Inferior parietal cortex (tissue), 1 donor: Measurements from ENCODE around the gene TERT.
"Not testable (repeated sequence)": the region's sequence is repeated elsewhere in the genome, so short reads cannot be mapped to it uniquely, and the experiment has no call there.

ENCODE experiments used
- DNase-seq: peaks from one replicate; pipeline ENCODE4 v3.0.0-alpha.2; 2016; ENCODE audit errors: extremely low spot score

The TERT gene

GRCh38 chr5:1294835-1295649, at the start of gene TERT:
TSS of gene TERT (minus strand) at chr5:1295068. CDS start at chr5:1294989, 79 bp downstream.
- no peak for DNase-seq

GRCh38 chr5:1343931-1344901, 49.3 kb upstream of the TERT start:
- DNase-seq: no peak

DNA sequence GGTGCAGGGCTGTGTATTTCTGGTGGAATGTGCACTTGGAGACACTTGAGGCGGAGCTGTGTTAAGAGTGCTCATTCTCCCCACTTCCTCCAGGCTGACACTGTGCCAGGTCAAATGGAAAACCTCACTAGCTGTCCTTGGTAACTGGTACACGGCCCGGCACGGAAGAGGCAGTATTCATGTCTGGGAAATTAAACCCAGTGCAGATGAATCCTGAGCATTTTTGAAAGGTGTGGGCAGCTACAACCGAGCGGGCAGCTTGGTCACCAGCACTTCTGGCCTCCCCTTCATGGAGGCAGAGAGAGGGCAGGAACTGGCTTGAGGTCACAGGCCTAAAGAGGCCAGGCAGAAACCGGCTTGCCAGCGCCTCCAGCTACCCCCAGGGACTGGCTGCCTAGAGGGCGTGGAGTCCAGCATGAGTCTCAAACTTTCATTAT, 48.5 kb upstream of the TERT start:
- DNase-seq: no peak

- DNase-seq: not testable (repeated sequence)
Observed at GRCh38 chr5:1342711-1343110, 47.8 kb upstream of the TERT start.

DNA sequence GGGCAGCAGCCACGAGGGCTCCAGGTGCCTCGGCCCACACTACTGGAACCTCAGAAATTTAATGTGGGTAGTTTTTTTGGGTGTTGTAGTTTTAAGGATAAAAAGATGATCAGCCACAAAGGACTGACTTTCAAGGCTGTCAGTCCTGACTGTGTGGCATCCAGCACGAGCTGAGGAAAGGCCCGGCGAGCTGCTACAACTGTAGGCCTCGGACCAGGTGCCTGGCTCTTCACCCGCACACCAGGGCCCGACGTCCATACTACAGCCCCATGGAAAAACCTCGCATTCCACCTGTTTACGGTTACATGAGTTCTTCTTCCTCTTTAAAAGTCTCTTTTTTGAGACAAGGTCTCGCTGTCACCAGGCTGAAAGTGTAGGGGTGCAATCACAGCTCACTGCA, 47.4 kb upstream of the TERT start:
- no peak for DNase-seq

- no peak for DNase-seq
Observed at GRCh38 chr5:1341863-1342262, 47.0 kb upstream of the TERT start.

GRCh38 chr5:1339818-1340210, 44.9 kb upstream of the TERT start:
- not testable (repeated sequence) for DNase-seq

DNA sequence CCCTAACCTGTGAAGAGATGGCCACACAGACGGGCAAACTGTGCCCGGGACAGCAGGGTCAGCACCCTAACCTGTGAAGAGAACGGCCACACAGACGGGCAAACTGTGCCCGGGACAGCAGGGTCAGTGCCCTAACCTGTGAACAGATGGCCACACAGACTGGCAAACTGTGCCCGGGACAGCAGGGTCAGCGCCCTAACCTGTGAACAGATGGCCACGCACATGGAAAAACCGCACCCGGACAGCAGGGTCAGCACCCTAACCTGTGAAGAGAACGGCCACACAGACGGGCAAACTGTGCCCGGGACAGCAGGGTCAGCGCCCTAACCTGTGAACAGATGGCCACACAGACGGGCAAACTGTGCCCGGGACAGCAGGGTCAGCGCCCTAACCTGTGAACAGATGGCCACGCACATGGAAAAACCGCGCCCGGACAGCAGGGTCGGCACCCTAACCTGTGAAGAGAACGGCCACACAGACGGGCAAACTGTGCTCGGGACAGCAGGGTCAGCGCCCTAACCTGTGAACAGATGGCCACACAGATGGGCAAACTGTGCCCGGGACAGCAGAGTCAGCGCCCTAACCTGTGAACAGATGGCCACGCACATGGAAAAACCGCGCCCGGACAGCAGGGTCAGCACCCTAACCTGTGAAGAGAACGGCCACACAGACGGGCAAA, 44.4 kb upstream of the TERT start:
- not testable (repeated sequence) for DNase-seq

DNA sequence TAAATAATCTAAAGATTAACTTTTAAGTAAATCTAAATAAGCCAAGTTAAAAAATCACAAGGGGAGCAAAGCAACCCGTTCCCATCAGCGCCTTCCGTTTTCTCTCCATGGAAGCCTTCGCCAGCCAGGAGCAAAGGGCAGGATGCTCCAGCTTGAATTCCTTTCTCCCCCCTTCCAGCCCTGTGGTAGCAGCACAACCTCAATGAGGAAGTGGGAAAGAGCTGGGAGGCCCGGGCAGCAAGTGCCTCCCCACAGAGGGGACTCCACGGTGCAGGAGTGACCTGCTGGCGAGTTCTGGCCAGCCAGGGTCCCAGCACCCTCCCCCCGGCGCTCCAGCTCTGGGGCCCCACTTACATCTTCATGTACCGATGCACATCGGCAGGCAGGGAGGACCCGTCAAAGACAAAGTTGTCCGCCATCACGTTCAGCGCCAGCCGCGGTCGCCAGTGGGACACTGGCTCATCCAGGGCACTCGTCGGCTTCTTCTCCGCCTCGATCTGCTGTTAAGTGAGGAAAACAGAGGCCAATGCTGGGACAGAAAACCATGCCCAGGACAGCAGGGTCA, 43.7 kb upstream of the TERT start:
- no peak for DNase-seq

- DNase-seq: no peak
Observed at GRCh38 chr5:1338196-1338490, 43.3 kb upstream of the TERT start.

- DNase-seq: no peak
Observed at GRCh38 chr5:1337489-1338195, 42.8 kb upstream of the TERT start.

DNA sequence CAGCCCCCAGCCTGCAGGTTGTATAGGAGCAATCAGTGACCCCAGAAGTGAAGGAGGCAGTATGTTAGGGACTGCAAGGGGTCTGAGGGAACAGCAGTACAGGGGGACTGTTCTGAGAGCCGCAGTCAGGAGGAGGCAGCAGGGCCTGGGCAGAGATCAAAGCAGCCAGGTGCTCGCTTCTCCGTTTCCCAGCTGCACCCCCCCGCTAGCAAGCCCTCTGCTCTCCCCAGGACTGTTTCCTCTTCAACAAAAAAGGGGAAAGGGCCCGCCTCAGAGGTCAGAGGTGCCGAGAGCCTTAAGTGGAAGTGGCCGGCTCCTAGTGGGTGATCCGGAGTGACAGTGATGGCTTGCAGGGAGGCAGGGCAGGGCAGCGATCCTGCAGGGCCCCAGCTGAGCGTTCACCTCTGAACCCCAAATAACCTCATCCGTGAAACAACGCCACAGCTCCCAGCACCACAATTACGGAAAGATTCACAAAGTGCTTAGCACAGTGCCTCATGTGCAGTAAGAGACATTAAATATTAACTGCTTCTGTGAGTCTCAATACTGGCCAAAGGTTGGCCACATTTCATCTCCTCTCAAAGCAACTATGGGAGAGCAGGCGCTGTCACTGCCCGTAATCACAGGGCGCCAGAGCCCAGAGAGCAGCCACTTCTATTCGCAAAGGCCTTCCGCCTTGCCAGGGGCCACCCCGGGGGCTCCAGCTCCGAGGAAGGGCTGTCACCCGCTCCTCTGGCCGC, 42.1 kb upstream of the TERT start:
- no peak for DNase-seq

- no peak for DNase-seq
Observed at GRCh38 chr5:1336106-1336561, 41.3 kb upstream of the TERT start.

- no peak for DNase-seq
Observed at GRCh38 chr5:1335540-1336095, 40.8 kb upstream of the TERT start.

DNA sequence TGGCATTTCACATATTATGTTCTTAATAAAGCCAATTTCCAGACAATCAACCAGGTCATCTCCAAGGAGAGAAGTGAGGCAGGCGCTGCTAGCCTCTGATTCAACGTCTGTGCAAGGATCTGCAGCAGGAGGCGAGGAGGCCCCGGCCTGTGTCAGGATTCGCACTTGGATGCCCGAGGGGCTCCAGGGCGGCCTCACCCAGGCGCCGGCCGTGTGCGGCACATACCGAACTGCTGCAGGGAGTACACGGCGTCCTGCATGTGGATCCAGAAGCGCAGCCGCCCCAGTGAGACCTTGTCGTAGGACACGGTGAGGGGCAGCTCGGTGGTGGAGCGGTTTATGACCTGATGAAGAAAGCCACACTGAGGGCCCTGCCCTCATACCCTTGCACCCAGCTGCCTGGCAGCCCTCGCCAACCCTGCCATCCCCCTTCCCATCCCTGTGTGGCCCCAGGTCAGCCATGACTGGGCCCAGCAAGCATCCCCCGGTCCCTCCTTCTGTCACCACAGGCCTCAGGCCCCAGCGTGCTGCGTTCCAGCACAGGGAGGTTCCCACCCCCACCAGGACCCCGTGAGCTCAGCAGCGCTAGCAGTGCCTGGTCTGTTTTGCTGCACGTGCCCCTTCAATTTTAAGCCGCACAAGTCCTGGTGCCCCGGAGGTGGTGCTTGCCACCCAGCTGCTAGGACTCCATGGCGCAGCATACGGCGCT, 40.1 kb upstream of the TERT start:
- no peak for DNase-seq

GRCh38 chr5:1333986-1334385, 39.1 kb upstream of the TERT start:
- no peak for DNase-seq

DNA sequence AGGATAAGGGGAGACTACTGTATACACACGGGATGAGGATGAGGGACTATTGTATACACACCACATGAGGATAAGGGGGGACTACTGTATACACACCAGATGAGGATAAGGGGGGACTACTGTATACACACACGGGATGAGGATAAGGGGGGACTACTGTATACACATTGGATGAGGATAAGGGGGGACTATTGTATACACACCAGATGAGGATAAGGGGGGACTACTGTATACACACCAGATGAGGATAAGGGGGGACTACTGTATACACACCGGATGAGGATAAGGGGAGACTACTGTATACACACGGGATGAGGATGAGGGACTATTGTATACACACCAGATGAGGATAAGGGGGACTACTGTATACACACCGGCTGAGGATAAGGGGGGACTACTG, 38.4 kb upstream of the TERT start:
- not testable (repeated sequence) for DNase-seq

DNA sequence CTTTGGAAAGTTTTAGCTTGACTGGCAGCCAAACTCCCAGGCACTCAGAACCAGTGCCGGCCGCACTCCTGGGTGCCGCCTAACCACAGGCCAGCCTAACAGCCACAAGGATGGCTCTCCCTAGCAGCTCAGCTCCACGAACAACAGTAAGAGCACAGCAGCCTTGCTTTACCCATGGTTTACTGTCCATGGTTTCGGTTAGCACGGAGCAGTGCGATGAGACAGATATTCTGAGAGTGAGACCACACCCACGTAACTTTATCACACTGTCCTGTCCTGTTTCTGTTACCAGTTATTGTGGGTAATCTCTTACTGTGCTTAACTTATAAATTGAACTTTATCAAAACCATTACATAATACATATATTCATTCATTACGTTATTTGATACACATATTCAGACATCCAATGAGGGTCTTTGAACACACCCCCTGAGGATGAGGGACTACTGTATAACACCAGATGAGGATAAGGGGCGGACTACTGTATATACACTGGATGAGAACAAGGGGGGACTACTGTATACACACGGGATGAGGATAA, 37.7 kb upstream of the TERT start:
- no peak for DNase-seq

GRCh38 chr5:1331861-1332405, 37.1 kb upstream of the TERT start:
- DNase-seq: no peak
